ENCODE results near the gene RABEP2. TPM values are rescaled to one million over a fixed set of nuclear protein-coding genes. Genes with fewer than 3 reads are reported as not detected.

The RABEP2 gene
- total RNA-seq, 1 experiment from 2014 or later, result 40.2 TPM

GRCh38 chr16:28932339-28933141, 7.5 kb upstream of the RABEP2 start:
- H3K9me2 ChIP-seq (replicated peaks; ENCODE audit: low read length), result no peaks in the 10 kb centered on the region
- no peaks in the 10 kb centered on the region for H3K9me3 ChIP-seq (ENCODE audit: low read length)
- H4K20me1 ChIP-seq (ENCODE audit: low read length), result no peaks in the 10 kb centered on the region
- H3K4me2 ChIP-seq (ENCODE audit: low read length), result no peak overlapping the region
- TF ChIP-seq CTCF (conservative IDR thresholded peaks at IDR 0.05; ENCODE audit: low read depth, low read length) (no peak), EZH2 (IDR thresholded peaks at IDR 0.05; ENCODE audit: low read length, unreplicated experiment) (no peak), EZH2phosphoT487 (IDR thresholded peaks at IDR 0.05; ENCODE audit: borderline replicate concordance, low read length) (no peak)
- no peaks in the 10 kb centered on the region for H3K4me1 ChIP-seq (ENCODE audit: insufficient read depth, low read length)
- H3K36me3 ChIP-seq (ENCODE audit: low read depth, low read length), result no peaks in the 10 kb centered on the region
- DNase-seq (no peak), ATAC-seq (no peak)
- BruUV-seq (replicated peaks), result no TSS peak
- H3K79me2 ChIP-seq (ENCODE audit: low read length), result no peaks in the 10 kb centered on the region
- H3K4me3 ChIP-seq (ENCODE audit: low read length), result no peak overlapping the region
- H2AFZ ChIP-seq (ENCODE audit: low read length), result no peak overlapping the region
- no peak overlapping the region for H3K9ac ChIP-seq (ENCODE audit: low read length)
- ChIA-PET POLR2A (ENCODE audit: unreplicated experiment) (no interaction called here), CTCF (no interaction called here)
- intact Hi-C loops (cut with micrococcal nuclease), result no loop called here
- no peaks in the 10 kb centered on the region for H3K27me3 ChIP-seq (ENCODE audit: low read length)
- no peaks in the 10 kb centered on the region for H3F3A ChIP-seq (ENCODE audit: low read length, unreplicated experiment)
- no peak overlapping the region for H3K27ac ChIP-seq (ENCODE audit: low read length)

GRCh38 chr16:28931801-28932225, 6.8 kb upstream of the RABEP2 start, which contains the start of gene CD19:
Gene CD19, plus strand, starts transcription at chr16:28931971. Its CDS starts 30 bp downstream, at chr16:28932001.
- no peaks in the 10 kb centered on the region for H3K9me2 ChIP-seq (replicated peaks; ENCODE audit: low read length)
- intact Hi-C loops (cut with micrococcal nuclease), result no loop called here
- H3K27ac ChIP-seq (ENCODE audit: low read length), result no peak within 1 kb of the TSS
- no peaks in the 10 kb centered on the region for H3K9me3 ChIP-seq (ENCODE audit: low read length)
- ChIA-PET POLR2A (ENCODE audit: unreplicated experiment) (no interaction called here), CTCF (no interaction called here)
- no peaks in the 10 kb centered on the region for H3F3A ChIP-seq (ENCODE audit: low read length, unreplicated experiment)
- no peak for TF ChIP-seq CTCF (conservative IDR thresholded peaks at IDR 0.05; ENCODE audit: low read depth, low read length)
- no peak for TF ChIP-seq EZH2 (IDR thresholded peaks at IDR 0.05; ENCODE audit: low read length, unreplicated experiment)
- no peak for TF ChIP-seq EZH2phosphoT487 (IDR thresholded peaks at IDR 0.05; ENCODE audit: borderline replicate concordance, low read length)
- no peaks in the 10 kb centered on the region for H4K20me1 ChIP-seq (ENCODE audit: low read length)
- H2AFZ ChIP-seq (ENCODE audit: low read length), result no peak within 1 kb of the TSS
- no peaks in the 10 kb centered on the region for H3K79me2 ChIP-seq (ENCODE audit: low read length)
- no peak within 1 kb of the TSS for H3K9ac ChIP-seq (ENCODE audit: low read length)
- H3K4me3 ChIP-seq (ENCODE audit: low read length), result no peak within 1 kb of the TSS
- no peak for DNase-seq
- no peaks in the 10 kb centered on the region for H3K27me3 ChIP-seq (ENCODE audit: low read length)
- BruUV-seq (replicated peaks), result no TSS peak
- no peak for ATAC-seq
- H3K4me1 ChIP-seq (ENCODE audit: insufficient read depth, low read length), result no peaks in the 10 kb centered on the region
- no peak within 1 kb of the TSS for H3K4me2 ChIP-seq (ENCODE audit: low read length)
- no peaks in the 10 kb centered on the region for H3K36me3 ChIP-seq (ENCODE audit: low read depth, low read length)

GRCh38 chr16:28930652-28931051, 5.6 kb upstream of the RABEP2 start:
- Histone ChIP-seq H3K4me2 (ENCODE audit: low read length) (no peak overlapping the region), H2AFZ (ENCODE audit: low read length) (no peak overlapping the region), H3K36me3 (ENCODE audit: low read depth, low read length) (no peaks in the 10 kb centered on the region), H3K27me3 (ENCODE audit: low read length) (no peaks in the 10 kb centered on the region), H3F3A (ENCODE audit: low read length, unreplicated experiment) (no peaks in the 10 kb centered on the region), H3K79me2 (ENCODE audit: low read length) (no peaks in the 10 kb centered on the region), H3K27ac (ENCODE audit: low read length) (no peak overlapping the region), H3K4me3 (ENCODE audit: low read length) (no peak overlapping the region), H3K4me1 (ENCODE audit: insufficient read depth, low read length) (no peaks in the 10 kb centered on the region), H3K9me3 (ENCODE audit: low read length) (no peaks in the 10 kb centered on the region), H4K20me1 (ENCODE audit: low read length) (no peaks in the 10 kb centered on the region), H3K9ac (ENCODE audit: low read length) (no peak overlapping the region), H3K9me2 (replicated peaks; ENCODE audit: low read length) (no peaks in the 10 kb centered on the region)
- CTCF ChIA-PET, result no interaction called here
- no peak for ATAC-seq
- no TSS peak for BruUV-seq (replicated peaks)
- no peak for DNase-seq
- POLR2A ChIA-PET (ENCODE audit: unreplicated experiment), result no interaction called here
- intact Hi-C loops (cut with micrococcal nuclease), result no loop called here
- TF ChIP-seq EZH2phosphoT487 (IDR thresholded peaks at IDR 0.05; ENCODE audit: borderline replicate concordance, low read length) (no peak), CTCF (conservative IDR thresholded peaks at IDR 0.05; ENCODE audit: low read depth, low read length) (no peak), EZH2 (IDR thresholded peaks at IDR 0.05; ENCODE audit: low read length, unreplicated experiment) (no peak)

All from PC-3 (cell line).